GM19099 (cell line): ENCODE data around the gene TTLL5.

Experiments
- POLR2A ChIP-seq: IDR thresholded peaks from 3 replicates; pipeline ENCODE4 v1.6.1; 2011; ENCODE audit warnings: low read depth; ENCODE audit not compliant: insufficient read length; ENCODE audit errors: extremely low read depth

Gene TTLL5

GRCh38 chr14:75660630-75661498 is at the start of gene TTLL5, which contains the start of gene ERG28:
Gene TTLL5 (plus strand): TSS chr14:75661246. CDS start chr14:75663150, 1,904 bp downstream.
Gene ERG28 (minus strand): TSS chr14:75660876. CDS start chr14:75657502, 3,374 bp downstream.
- peak; percentile 88 for TF ChIP-seq POLR2A

- TF ChIP-seq POLR2A = no peak
Observed at GRCh38 chr14:75612157-75612556, 48.9 kb upstream of the TTLL5 start.

GRCh38 chr14:75614179-75614578 is 46.9 kb upstream of the TTLL5 start:
- no peak for TF ChIP-seq POLR2A

GRCh38 chr14:75615200-75615599 is 45.8 kb upstream of the TTLL5 start:
- TF ChIP-seq POLR2A = no peak

GRCh38 chr14:75619548-75619947 is 41.5 kb upstream of the TTLL5 start:
- TF ChIP-seq POLR2A = no peak

GRCh38 chr14:75625034-75625433 is 36.0 kb upstream of the TTLL5 start:
- no peak for TF ChIP-seq POLR2A

- no peak for TF ChIP-seq POLR2A
Observed at GRCh38 chr14:75626396-75626795, 34.6 kb upstream of the TTLL5 start.

- no peak for TF ChIP-seq POLR2A
Observed at GRCh38 chr14:75626863-75627262, 34.2 kb upstream of the TTLL5 start.

GRCh38 chr14:75627406-75627805 is 33.6 kb upstream of the TTLL5 start:
- no peak for TF ChIP-seq POLR2A

- no peak for TF ChIP-seq POLR2A
Observed at GRCh38 chr14:75628816-75629215, 32.2 kb upstream of the TTLL5 start.

- TF ChIP-seq POLR2A = no peak
Observed at GRCh38 chr14:75630695-75631452, 30.2 kb upstream of the TTLL5 start.

GRCh38 chr14:75631453-75631831 is 29.6 kb upstream of the TTLL5 start:
- no peak for TF ChIP-seq POLR2A

GRCh38 chr14:75634848-75635247 is 26.2 kb upstream of the TTLL5 start:
- no peak for TF ChIP-seq POLR2A

- no peak for TF ChIP-seq POLR2A
Observed at GRCh38 chr14:75636100-75636692, 24.9 kb upstream of the TTLL5 start.

- TF ChIP-seq POLR2A = no peak
Observed at GRCh38 chr14:75640876-75641275, 20.2 kb upstream of the TTLL5 start.
